G401 (cell line): Measurements from ENCODE around the gene TRPC4AP. TPM values are rescaled to one million over a fixed set of nuclear protein-coding genes. Genes with fewer than 3 reads are reported as not detected.
"Not testable (repeated sequence)": the region's sequence is repeated elsewhere in the genome, so short reads cannot be mapped to it uniquely, and the experiment has no call there.

ENCODE experiments used
- DNase-seq: peaks from one replicate; pipeline ENCODE4 v3.0.0-alpha.2; 2015; ENCODE audit warnings: low spot score
- in situ Hi-C: cut with HindIII; loops from 2 replicates; pipeline ENCODE4 v1.10.0; 2016; ENCODE audit warnings: low sequenced_read_pairs, mixed read lengths
- total RNA-seq: library from RNA; depleted of rRNA; stranded (reverse); fragments of >200 nt; shearing (Covaris generic); gene quantifications from 2 replicates; pipeline ENCODE4 v1.2.3, GENCODE V29; 2014

Gene TRPC4AP
- total RNA-seq, 1 experiment from 2014 or later, result 90.3 TPM

DNA sequence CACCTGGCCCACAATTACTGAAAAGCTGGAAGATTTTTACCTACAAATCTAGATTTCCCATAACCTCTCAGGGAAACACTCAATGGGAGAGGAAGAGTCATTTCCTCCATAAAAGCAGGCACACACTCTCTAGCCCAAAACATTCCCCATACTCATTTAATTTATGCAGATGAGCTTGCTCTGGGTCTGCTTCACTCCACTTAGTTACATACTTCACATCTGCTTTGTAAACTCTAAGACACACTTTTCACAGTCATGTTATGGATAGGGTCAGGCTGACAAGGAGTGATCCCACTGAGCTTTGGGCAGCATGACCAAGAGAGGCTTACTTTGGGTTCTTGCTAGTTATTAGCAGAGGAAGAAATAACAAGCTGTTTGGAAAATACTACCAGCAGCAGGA, 27.4 kb downstream of the TRPC4AP start:
- DNase-seq, result no peak
- in situ Hi-C loops, result no loop called here

DNA sequence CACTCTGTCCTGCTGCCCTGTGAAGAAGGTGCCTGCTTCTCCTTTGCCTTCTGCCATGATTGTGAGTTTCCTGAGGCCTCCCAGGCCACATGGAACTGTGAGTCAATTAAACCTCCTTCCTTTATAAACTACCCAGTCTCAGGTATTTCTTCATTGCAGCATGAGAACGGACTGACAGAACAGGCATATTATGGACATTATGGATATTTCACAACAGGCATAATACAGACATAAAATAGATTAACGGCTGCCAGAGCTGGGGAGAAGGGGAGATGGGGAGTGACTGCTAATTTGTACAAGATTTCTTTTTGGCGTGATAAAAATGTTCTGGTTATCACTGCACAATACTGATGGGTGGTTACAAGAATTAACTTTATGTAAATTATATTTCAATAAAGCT, 29.4 kb downstream of the TRPC4AP start:
- DNase-seq, result no peak
- in situ Hi-C loops, result no loop called here

- in situ Hi-C loops, result no loop called here
These were observed 30.1 kb downstream of the TRPC4AP start for GRCh38 chr20:35062478-35062877.

GRCh38 chr20:35060168-35060567, 32.4 kb downstream of the TRPC4AP start:
- no peak for DNase-seq
- in situ Hi-C loops, result no loop called here

More at GRCh38 chr20:35062478-35062877, 30.1 kb downstream of the TRPC4AP start:
- DNase-seq, result no peak

- in situ Hi-C loops, result no loop called here
- DNase-seq, result no peak
These were observed 33.0 kb downstream of the TRPC4AP start for GRCh38 chr20:35059612-35060011.

DNA sequence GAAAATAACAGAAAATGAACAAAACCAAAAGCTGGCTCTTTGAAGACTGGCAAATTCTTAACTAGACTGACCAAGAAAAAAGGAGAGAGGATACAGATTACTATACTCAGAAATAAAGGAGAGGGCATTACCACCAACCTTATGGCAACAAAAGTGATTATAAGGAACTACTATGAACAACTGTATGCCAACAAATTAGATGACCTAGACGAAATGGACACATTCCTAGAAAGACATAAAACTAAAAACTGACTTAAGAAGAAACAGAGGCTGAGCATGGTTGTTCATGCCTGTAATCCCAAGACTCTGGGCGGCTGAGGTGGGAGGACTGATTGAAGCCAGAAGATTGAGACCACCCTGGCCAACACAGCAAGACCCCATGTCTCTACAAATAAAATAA, 33.5 kb downstream of the TRPC4AP start:
- no peak for DNase-seq
- in situ Hi-C loops, result no loop called here

DNA sequence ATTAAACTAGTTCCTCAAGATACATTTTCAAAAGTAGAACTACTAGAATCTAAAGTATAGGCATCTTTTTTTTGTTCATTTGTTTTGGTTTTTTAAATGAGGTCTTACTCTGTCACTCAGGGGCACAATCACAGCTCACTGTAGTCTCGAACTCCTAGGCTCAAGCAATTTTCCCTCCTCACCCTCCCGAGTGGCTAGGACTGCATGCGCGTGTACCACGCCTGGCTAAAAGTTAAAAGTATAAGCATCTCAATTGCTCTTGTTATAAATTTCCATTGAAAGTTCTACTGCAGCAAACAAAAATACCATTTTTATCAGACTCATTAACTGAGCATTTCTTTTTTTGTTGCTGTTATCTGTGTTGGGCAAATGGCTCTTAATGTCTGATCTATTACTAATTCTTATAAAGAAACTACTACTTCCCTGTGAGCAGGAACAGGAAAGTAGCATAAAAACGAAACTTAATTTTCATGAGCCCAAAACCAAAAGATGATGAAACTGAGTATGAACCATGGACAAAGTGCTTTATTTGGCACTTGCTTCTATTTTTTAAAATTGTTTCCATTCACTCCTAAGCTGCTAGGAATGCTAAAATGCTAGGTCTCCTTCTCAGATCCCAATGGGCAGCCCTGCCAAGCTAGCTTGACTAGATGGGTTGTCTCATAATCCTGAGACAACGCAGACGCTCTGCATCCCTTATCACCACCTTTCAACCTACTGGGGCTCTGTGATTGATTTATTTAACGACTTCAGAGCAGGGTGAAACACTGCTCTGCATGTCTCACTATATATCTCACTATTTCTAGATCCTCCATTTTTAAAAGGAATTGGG, 36.9 kb downstream of the TRPC4AP start:
- in situ Hi-C loops, result no loop called here
- DNase-seq, result no peak

DNA sequence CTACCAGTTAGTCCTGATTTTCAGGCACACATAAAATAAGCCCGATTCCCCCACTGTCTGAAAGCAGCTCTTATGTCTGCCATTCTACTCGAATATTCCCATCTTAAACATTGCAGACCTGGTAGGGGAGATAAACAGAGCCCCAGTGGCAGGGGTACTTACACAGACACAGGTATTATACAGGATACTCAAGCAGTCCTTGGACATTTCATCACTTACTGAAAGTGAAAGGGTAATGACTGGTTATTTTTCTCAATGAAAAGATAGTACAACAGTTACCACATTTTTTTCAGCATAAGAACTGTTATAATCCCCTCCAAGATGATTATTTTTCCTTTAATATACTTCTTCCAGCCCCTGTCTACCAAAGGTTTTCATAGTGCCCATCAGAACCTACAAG, 37.8 kb downstream of the TRPC4AP start:
- in situ Hi-C loops, result no loop called here
- no peak for DNase-seq

DNA sequence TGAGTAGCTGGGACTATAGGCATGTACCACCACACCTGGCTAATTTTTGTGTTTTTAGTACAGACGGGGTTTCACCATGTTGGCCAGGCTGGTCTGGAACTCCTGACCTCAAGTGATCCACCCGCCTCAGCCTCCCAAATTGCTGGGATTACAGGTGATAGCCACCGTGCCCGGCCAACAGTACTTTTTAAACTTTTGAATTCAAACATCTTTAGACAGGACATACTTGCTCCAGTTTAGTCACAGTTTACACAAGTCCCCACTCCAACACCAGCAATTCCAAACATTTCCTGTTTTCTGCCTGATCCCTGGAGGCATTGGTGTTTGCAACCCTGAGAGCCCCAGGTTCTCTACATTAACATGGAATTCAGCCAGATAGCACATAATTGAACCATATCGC, 40.0 kb downstream of the TRPC4AP start:
- DNase-seq, in situ Hi-C loops: not testable (repeated sequence)

GRCh38 chr20:35049776-35050352, 42.7 kb downstream of the TRPC4AP start:
- no peak for DNase-seq
- in situ Hi-C loops, result no loop called here

GRCh38 chr20:35048739-35049138, 43.9 kb downstream of the TRPC4AP start:
- no peak for DNase-seq
- in situ Hi-C loops, result no loop called here

- DNase-seq, result no peak
- in situ Hi-C loops, result no loop called here
These were observed 50.3 kb downstream of the TRPC4AP start for GRCh38 chr20:35042268-35042667.

- DNase-seq, result no peak
- in situ Hi-C loops, result no loop called here
These were observed 52.0 kb downstream of the TRPC4AP start for GRCh38 chr20:35040646-35041045.

DNA sequence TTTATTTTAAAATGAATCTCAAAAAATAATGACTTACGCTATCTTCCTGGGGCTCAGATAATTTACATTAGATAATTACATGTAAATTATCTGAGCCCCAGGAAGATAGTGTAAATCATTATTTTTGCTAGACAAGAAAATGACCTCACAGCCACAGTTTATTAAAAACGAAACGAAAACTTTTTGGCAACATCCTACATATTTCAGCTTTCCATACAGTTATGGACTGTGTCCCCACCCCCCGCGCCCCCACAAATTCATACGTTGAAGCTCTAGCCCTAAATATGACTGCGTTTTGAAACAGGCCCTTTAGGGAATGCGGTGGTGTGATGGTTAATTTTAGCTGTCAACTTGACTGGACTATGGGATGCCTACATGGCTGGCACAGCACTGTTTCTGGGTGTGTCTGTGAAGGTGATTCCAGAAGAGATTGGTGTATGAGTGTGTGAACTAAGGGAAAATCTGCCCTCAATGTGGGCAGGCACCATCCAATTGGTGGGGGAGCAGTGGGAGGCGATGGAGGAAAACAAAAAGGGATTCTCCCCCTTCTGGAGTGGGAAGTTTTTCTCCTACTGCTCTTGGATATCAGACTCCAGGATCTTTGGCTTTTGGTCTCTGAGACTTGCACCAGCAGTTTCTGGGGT, 52.6 kb downstream of the TRPC4AP start:
- DNase-seq, result no peak
- in situ Hi-C loops, result no loop called here

- in situ Hi-C loops, result no loop called here
- no peak for DNase-seq
These were observed 53.5 kb downstream of the TRPC4AP start for GRCh38 chr20:35039146-35039545.

DNA sequence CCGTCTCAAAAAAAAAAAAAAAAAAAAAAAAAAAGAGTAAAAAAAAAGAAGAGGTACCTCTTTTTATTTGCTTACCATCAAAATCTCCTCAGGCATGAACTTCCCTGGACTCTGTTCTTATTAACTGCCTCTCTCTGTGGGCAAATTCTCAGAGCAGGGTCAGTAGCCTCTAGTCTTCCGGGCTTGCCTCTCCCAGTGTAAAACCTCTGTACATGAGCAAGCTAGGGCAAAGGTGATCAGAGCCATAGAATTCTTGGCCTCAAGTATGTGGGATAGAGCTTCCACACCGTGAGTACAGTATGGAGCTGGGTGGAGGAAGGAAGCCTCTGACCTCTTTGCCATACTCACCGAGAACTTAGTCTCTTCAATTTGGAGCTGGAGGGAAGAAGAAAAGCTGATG, 58.5 kb downstream of the TRPC4AP start:
- DNase-seq, result no peak
- in situ Hi-C loops, result no loop called here

DNA sequence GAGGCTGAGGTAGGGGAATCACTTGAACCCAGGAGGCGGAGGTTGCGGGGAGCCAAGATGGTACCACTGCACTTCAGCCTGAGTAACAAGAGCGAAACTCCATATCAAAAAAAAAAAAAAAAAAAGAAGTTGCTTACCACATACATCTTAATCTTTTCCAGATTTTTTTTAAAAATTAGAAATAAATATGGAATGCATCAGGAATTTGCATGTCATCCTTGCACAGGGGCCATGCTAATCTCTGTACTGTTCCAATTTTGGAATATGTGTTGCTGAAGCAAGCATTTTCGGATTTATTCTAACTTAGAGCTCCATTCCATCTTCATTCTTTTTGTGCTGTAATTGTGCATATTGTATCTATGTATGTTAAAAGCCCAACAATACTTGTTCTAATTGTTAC, 62.5 kb downstream of the TRPC4AP start:
- DNase-seq, result no peak
- in situ Hi-C loops, result no loop called here

- no peak for DNase-seq
- in situ Hi-C loops, result no loop called here
These were observed 65.3 kb downstream of the TRPC4AP start for GRCh38 chr20:35027301-35027700.

GRCh38 chr20:35025116-35025515, 67.5 kb downstream of the TRPC4AP start:
- in situ Hi-C loops, result no loop called here
- DNase-seq, result no peak

DNA sequence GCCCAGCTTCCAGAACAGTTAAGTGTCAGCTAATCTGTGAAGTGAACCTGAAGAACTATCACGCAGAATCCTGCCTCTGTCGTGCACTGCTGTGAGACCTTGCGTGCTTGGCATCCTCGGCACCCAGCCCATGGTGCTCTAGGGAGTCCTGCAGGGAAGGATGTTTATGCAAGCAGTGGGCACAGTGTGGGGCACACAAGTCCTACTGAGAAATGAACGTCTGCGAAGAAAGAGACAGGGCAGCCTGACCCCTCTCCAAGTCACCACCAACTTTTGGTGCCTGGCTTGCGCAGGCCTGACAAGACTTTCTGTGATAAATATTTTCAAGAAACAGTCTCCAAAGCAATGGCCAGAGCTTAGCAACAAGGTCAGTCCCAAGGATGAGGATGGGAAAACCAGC, 69.0 kb downstream of the TRPC4AP start:
- in situ Hi-C loops, result no loop called here
- no peak for DNase-seq
